Mesendoderm (in vitro differentiated cells): ENCODE data around the gene LSR.

ENCODE experiments used
- DNase-seq: peaks from one replicate; pipeline ENCODE4 v3.0.0; 2013
- H2AK5ac ChIP-seq: 2 replicates; pipeline ENCODE4 v1.6.1; 2013; ENCODE audit warnings: low read length, inconsistent platforms
- H2BK120ac ChIP-seq: 2 replicates; pipeline ENCODE4 v1.6.1; 2013; ENCODE audit warnings: low read depth, mild to moderate bottlenecking, low read length, moderate library complexity, mixed read lengths
- H2BK15ac ChIP-seq: replicated peaks from 2 replicates; pipeline ENCODE4 v1.6.1; 2013; ENCODE audit warnings: low read depth, mild to moderate bottlenecking, moderate library complexity
- H2BK5ac ChIP-seq: 2 replicates; pipeline ENCODE4 v1.6.1; 2013; ENCODE audit warnings: low read length, inconsistent platforms
- H3K18ac ChIP-seq: 2 replicates; pipeline ENCODE4 v1.6.1; 2013; ENCODE audit warnings: mild to moderate bottlenecking, low read length, mixed read lengths
- H3K23ac ChIP-seq: one replicate; pipeline ENCODE4 v1.6.1; 2013; ENCODE audit warnings: low read length
- H3K27ac ChIP-seq: 2 replicates; pipeline ENCODE4 v1.5.1; 2013; ENCODE audit warnings: low read depth, mild to moderate bottlenecking, inconsistent platforms, low read length, moderate library complexity
- H3K27me3 ChIP-seq: 2 replicates; pipeline ENCODE4 v1.6.1; 2013; ENCODE audit warnings: low read length, control low read depth, mild to moderate bottlenecking, inconsistent platforms; ENCODE audit not compliant: insufficient read depth, poor library complexity
- H3K36me3 ChIP-seq: 2 replicates; pipeline ENCODE4 v1.6.1; 2013; ENCODE audit warnings: low read length, inconsistent platforms; ENCODE audit not compliant: control insufficient read depth, insufficient read depth
- H3K4ac ChIP-seq: one replicate; pipeline ENCODE4 v1.6.1; 2013; ENCODE audit warnings: low read depth, mild to moderate bottlenecking, low read length, moderate library complexity
- H3K4me1 ChIP-seq: 2 replicates; pipeline ENCODE4 v1.6.1; 2013; ENCODE audit warnings: low read depth, low read length, inconsistent platforms; ENCODE audit not compliant: control insufficient read depth
- H3K4me2 ChIP-seq: 2 replicates; pipeline ENCODE4 v1.6.1; 2013; ENCODE audit warnings: low read length
- H3K4me3 ChIP-seq: 2 replicates; pipeline ENCODE4 v1.5.1; 2013; ENCODE audit warnings: mild to moderate bottlenecking, low read length
- H3K56ac ChIP-seq: one replicate; pipeline ENCODE4 v1.6.1; 2013; ENCODE audit warnings: low read length
- H3K79me1 ChIP-seq: 2 replicates; pipeline ENCODE4 v1.6.1; 2013; ENCODE audit warnings: low read length, inconsistent platforms
- H3K79me2 ChIP-seq: 2 replicates; pipeline ENCODE4 v1.6.1; 2013; ENCODE audit warnings: mild to moderate bottlenecking, low read length; ENCODE audit not compliant: control insufficient read depth, insufficient read depth
- H3K9ac ChIP-seq: 2 replicates; pipeline ENCODE4 v1.6.1; 2013; ENCODE audit warnings: low read length, inconsistent platforms
- H4K5ac ChIP-seq: one replicate; pipeline ENCODE4 v1.6.1; 2013; ENCODE audit warnings: low read length
- H4K8ac ChIP-seq: one replicate; pipeline ENCODE4 v1.6.1; 2013; ENCODE audit warnings: low read depth, mild to moderate bottlenecking, control low read depth, low read length, moderate library complexity
- WGBS: extraction: QIAGEN DNeasy Blood & Tissue Kit; methylation state at CpG from one replicate; pipeline ENCODE4 v1.1.7; 2013; ENCODE audit warnings: low lambda C conversion rate, missing lambda C conversion rate; ENCODE audit not compliant: insufficient coverage; ENCODE audit errors: extremely low coverage; 5-methylcytosine and 5-hydroxymethylcytosine counted together

Gene LSR

DNA sequence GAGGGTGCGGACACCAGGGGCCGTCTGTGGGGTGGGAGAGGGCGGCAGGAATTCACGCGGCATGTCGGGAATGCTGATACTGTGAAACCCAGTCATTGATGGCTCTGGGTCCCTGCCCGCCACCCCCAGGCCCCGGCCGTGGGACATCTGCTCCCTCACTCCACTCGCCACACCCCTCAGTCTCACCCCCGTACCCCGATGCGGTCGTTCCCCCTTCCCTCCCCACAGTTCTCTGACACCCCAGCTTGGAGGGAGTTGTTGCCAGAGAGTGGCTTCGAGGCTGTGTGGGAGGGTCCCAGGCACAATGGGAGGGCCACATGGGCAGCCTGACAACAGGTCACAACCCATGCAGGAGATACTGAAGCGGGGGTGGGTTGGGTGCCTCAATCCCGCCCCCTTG lies 45.0 kb downstream of the LSR start:
- Histone ChIP-seq H3K4me1 (no peaks in the 10 kb centered on the region), H3K79me1 (no peaks in the 10 kb centered on the region), H2AK5ac (no peak overlapping the region), H3K4me3 (no peak overlapping the region), H3K36me3 (no peaks in the 10 kb centered on the region), H2BK5ac (no peak overlapping the region), H3K4me2 (no peak overlapping the region), H3K18ac (no peak overlapping the region), H3K9ac (no peak overlapping the region), H2BK120ac (no peak overlapping the region), H4K5ac (no peak overlapping the region), H4K8ac (no peak overlapping the region), H3K56ac (peak overlapping the region; percentile 42), H3K23ac (no peak overlapping the region), H3K4ac (no peak overlapping the region), H3K27me3 (no peaks in the 10 kb centered on the region), H3K27ac (no peak overlapping the region), H2BK15ac (no peak overlapping the region), H3K79me2 (no peaks in the 10 kb centered on the region)
- no peak for DNase-seq
- no CpG with 5 or more reads among the region's 17 CpGs for WGBS

- Histone ChIP-seq H3K56ac (no peak overlapping the region), H3K4me3 (no peak overlapping the region), H3K4me1 (no peaks in the 10 kb centered on the region), H2BK5ac (no peak overlapping the region), H3K36me3 (no peaks in the 10 kb centered on the region), H4K5ac (no peak overlapping the region), H3K79me2 (no peaks in the 10 kb centered on the region), H3K4me2 (no peak overlapping the region), H3K4ac (no peak overlapping the region), H3K27me3 (no peaks in the 10 kb centered on the region), H3K18ac (no peak overlapping the region), H3K9ac (no peak overlapping the region), H2AK5ac (no peak overlapping the region), H3K23ac (no peak overlapping the region), H3K79me1 (no peaks in the 10 kb centered on the region), H2BK120ac (no peak overlapping the region), H4K8ac (no peak overlapping the region), H3K27ac (no peak overlapping the region), H2BK15ac (no peak overlapping the region)
- no CpG with 5 or more reads among the region's 3 CpGs for WGBS
- DNase-seq = no peak
Measured at GRCh38 chr19:35294328-35294727, 45.5 kb downstream of the LSR start.

DNA sequence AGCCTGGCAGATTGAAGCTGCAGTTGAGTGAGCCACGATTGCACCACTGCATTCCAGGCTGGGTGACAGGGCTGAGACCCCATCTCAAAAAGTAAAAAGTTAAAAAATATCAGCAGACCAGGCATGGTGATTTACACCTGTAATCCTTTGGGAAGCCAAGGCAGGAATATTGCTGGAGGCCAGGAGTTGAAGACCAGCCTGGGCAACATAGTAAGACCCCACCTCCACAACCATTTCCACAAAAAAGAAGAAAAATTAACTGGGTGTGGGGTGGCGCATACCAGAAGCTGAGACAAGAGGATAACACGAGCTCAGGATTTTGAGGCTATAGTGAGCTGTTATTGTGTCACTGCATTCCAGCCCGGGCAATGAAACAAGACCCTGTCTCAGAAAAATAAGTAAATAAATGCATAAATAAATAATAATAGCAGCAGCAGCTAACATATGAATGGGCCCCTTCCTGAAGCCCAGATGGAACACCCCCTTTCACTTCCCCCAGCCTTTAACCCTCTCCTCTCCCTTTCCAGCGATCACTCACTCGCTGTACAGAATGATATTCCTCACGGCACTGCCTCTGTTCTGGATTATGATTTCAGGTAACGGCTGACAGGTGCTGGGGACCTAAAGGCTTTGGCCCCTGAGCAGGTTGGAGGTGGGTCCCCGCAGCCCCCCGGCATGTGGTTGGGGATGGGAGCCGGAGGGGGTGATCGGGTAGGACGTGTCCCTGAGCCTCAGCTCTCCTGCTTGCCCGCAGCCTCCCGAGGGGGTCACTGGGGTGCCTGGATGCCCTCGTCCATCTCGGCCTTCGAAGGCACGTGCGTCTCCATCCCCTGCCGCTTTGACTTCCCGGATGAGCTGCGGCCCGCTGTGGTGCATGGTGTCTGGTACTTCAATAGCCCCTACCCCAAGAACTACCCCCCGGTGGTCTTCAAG lies 46.3 kb downstream of the LSR start:
- Histone ChIP-seq H3K4ac (no peak overlapping the region), H3K56ac (no peak overlapping the region), H2AK5ac (no peak overlapping the region), H3K27me3 (no peaks in the 10 kb centered on the region), H2BK5ac (no peak overlapping the region), H4K8ac (no peak overlapping the region), H3K79me1 (no peaks in the 10 kb centered on the region), H3K18ac (no peak overlapping the region), H3K4me3 (no peak overlapping the region), H2BK15ac (no peak overlapping the region), H2BK120ac (no peak overlapping the region), H4K5ac (no peak overlapping the region), H3K79me2 (no peaks in the 10 kb centered on the region), H3K4me2 (no peak overlapping the region), H3K4me1 (no peaks in the 10 kb centered on the region), H3K23ac (no peak overlapping the region), H3K9ac (no peak overlapping the region), H3K36me3 (no peaks in the 10 kb centered on the region), H3K27ac (no peak overlapping the region)
- no peak for DNase-seq
- WGBS = no CpG with 5 or more reads among the region's 25 CpGs

GRCh38 chr19:35295792-35296462 lies 47.1 kb downstream of the LSR start:
- DNase-seq = no peak
- H3K36me3 ChIP-seq = no peaks in the 10 kb centered on the region
- H3K79me1 ChIP-seq = no peaks in the 10 kb centered on the region
- no peak overlapping the region for H3K9ac ChIP-seq
- H3K79me2 ChIP-seq = no peaks in the 10 kb centered on the region
- H2AK5ac ChIP-seq = no peak overlapping the region
- no CpG with 5 or more reads among the region's 24 CpGs for WGBS
- H3K27me3 ChIP-seq = no peaks in the 10 kb centered on the region
- H3K56ac ChIP-seq = no peak overlapping the region
- no peak overlapping the region for H3K4me2 ChIP-seq
- H4K8ac ChIP-seq = no peak overlapping the region
- no peak overlapping the region for H4K5ac ChIP-seq
- no peak overlapping the region for H2BK5ac ChIP-seq
- no peak overlapping the region for H2BK120ac ChIP-seq
- no peak overlapping the region for H2BK15ac ChIP-seq
- no peak overlapping the region for H3K23ac ChIP-seq
- H3K18ac ChIP-seq = no peak overlapping the region
- no peak overlapping the region for H3K4me3 ChIP-seq
- no peaks in the 10 kb centered on the region for H3K4me1 ChIP-seq
- no peak overlapping the region for H3K27ac ChIP-seq
- H3K4ac ChIP-seq = no peak overlapping the region

DNA sequence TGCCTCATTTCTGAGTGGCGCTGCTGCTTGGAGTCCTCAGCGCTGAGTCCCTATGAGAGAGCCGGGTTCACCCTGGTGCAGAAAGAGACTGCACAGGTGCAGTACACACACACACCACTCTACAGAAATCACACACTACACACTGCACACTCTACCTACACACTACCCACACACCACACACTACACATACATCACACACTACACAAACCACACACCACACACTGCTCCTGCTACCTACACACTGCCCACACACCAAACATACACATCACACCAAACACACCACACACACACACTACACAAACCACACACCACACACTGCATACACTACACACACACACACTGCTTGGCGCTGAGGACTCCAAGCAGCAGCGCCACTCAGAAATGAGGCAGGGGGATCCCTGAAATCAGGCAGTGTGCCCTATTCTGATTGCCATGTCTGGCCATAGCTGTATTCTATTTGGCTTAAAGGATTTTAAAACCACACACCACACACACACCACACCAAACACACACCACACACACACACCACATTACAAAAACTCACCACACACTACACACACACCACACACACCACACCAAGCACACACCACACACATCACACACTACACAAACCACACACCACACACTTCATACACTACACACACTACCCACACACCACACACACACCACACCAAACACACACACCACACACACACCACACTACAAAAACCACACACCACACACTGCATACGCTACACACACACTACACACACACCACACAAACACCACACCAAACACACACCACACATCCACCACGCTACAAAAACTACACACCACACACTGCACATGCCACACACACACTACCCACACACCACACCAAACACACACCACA lies 48.1 kb downstream of the LSR start:
- peak; percentile 38 for DNase-seq
- Histone ChIP-seq H3K79me2 (no peaks in the 10 kb centered on the region), H3K79me1 (no peaks in the 10 kb centered on the region), H3K4ac (no peak overlapping the region), H3K27me3 (no peaks in the 10 kb centered on the region), H3K27ac (no peak overlapping the region), H3K56ac (peak overlapping the region; percentile 25), H3K4me3 (no peak overlapping the region), H3K4me2 (no peak overlapping the region), H3K4me1 (no peaks in the 10 kb centered on the region), H4K8ac (no peak overlapping the region), H2BK5ac (no peak overlapping the region), H3K36me3 (no peaks in the 10 kb centered on the region), H3K9ac (no peak overlapping the region), H2BK15ac (no peak overlapping the region), H3K18ac (no peak overlapping the region), H2BK120ac (no peak overlapping the region), H2AK5ac (no peak overlapping the region), H3K23ac (no peak overlapping the region), H4K5ac (no peak overlapping the region)
- WGBS = 100% methylated on average over 2 of the region's 7 CpGs
